NOMO-1 treated with DMSO at 0.1 percent for 48 hours (cell line): ENCODE measurements around the gene LIPI.
"Not testable (repeated sequence)": the region's sequence is repeated elsewhere in the genome, so short reads cannot be mapped to it uniquely, and the experiment has no call there.

Experiments used
- DNase-seq: peaks from one replicate; lab custom pipeline; 2025; ENCODE audit not compliant: unreplicated experiment; lab: John Stamatoyannopoulos, UW

Gene LIPI

GRCh38 chr21:14120091-14120734 is 90.5 kb downstream of the LIPI start:
- peak; percentile 46 for DNase-seq

DNA sequence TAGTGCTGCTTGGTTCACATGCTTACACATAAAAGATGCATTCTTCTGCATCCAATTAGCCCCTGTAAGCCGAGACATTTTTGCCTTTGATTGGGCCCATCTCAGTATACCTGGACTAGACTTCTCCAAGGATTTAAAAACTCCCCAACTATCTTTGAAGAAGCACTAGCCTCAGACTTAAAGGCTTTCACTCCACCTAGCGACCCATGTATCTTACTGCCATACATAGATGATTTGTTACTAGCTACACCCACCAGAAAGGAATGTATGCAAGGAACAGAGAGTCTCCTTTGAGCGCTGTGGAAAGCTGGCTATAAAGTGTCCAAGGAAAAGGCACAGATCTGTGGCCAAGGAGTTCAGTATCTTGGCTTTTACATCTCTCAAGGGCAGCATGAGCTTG is 91.7 kb downstream of the LIPI start:
- DNase-seq: no peak

- DNase-seq: no peak
These were observed 94.7 kb downstream of the LIPI start for GRCh38 chr21:14116080-14116481.

GRCh38 chr21:14115646-14116045 is 95.1 kb downstream of the LIPI start:
- DNase-seq: no peak

GRCh38 chr21:14114251-14114650 is 96.5 kb downstream of the LIPI start:
- DNase-seq: no peak

GRCh38 chr21:14104564-14104963 is 106.2 kb downstream of the LIPI start:
- not testable (repeated sequence) for DNase-seq

DNA sequence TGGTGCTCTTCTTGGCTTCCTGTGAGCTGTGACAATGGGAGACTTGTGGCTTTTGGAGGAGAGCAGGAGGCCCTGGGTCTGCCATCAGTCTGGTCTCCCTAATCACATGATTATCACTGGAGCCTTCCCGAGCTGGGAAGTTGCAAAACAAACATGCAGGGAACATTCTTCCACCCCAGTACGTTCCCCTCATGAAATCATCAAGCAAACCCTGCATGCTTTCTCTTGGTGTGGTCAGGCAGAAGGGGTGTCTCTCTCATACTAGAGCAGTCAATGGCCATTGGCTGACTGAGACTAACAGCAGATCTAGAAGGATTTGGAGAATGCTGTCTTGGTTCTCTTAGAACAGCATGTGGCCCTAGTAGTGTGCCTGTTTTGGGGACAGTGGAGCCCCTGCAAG is 111.2 kb downstream of the LIPI start:
- no peak for DNase-seq

GRCh38 chr21:14097881-14098499 is 112.8 kb downstream of the LIPI start:
- no peak for DNase-seq

DNA sequence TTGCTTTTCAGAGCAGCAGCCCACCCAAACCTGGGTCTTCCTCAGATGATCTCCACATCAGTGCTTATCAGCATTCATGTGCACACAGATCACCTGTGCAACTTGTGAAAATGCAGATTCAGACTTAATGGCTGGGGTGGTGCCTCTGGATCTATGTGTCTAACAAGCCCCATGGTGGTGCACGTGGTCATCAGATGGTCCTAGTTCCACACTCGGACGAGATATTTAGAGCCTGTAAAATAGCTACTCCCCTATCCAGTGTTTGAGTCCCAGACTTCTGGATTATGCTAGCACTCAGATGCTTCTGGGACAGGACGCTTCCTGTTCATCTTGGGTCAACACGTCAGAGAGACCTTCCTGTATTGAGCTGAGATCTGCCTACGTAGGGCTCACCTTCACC is 114.2 kb downstream of the LIPI start:
- no peak for DNase-seq

GRCh38 chr21:14096172-14096571 is 114.6 kb downstream of the LIPI start:
- no peak for DNase-seq

DNA sequence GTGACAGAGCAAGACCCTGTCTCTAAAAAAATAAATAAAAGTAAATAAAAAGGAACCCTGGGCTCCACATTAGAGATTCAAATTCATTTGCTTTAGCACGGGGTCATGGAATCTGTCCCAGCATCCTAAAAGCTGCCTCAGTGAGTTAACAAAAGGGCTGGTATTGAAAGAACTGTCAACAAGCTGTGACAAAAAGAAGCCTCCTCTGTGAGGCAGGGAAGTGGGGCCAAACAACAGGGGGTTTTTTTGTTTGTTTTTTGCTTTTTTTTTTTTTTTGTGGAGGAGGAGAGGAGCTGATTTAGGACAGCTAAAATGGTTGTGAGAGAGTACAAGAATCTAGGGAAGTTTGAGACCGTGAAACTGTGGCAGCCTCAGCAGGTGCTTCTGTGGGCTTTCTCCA is 115.7 kb downstream of the LIPI start:
- DNase-seq: no peak

GRCh38 chr21:14092834-14093560 is 117.8 kb downstream of the LIPI start:
- no peak for DNase-seq

DNA sequence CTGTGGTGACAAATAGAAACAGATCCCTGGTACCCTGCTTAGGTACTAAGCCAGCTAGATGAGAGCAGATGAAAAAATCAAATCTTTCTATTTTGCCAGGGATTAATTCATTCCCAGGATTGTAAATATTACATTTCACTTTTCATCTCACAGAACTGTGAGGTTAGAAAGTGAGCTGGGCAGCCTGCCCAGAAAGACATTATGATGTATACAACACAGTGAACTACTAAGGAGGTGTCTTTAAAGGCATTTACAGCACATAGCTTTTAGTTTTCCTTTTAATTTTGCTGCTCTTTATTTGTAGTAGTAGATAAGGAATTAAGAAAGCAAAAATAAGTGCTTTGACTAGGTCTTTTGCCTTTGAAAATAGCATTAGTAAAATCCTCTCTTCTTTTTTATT is 120.6 kb downstream of the LIPI start:
- not testable (repeated sequence) for DNase-seq

- DNase-seq: no peak
These were observed 122.4 kb downstream of the LIPI start for GRCh38 chr21:14088391-14088790.

DNA sequence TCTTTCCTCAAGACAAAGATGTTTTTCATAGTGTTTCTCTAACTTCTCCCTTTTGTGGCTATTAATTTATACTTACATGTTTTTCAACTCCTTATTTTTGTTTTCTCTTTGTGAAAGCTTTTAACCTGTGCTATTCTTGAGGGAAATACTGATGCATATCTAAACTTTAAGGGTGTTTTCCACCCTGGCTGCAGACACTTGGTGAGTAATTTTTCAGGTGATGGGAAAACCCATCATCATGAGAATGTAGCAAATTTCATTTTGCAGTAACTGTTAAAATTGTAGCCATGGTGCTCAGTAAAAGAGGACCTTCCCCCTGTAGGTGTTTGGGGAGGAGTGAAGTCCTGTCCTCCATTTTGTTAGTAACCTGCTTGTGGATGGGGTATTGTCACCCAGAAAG is 124.2 kb downstream of the LIPI start:
- DNase-seq: no peak

DNA sequence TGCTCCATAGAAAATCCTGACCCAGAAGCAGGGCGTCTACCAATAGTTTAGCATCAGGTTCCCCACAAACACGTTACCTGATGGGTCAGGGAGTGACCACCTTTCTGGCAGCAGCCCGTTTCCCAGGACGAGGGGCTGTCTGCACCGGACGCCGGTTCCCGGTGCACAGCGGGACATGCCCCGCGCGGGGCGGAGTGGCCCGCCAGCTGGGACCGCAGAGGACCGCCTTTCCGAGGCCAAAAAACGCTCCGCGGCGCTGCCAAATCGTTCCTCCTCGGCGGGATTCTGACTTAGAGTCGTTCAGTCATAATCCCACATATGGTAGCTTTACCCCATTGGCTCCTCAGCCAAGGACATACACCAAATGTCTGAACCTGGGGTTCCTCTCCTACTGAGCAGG is 126.1 kb downstream of the LIPI start:
- DNase-seq: no peak

DNA sequence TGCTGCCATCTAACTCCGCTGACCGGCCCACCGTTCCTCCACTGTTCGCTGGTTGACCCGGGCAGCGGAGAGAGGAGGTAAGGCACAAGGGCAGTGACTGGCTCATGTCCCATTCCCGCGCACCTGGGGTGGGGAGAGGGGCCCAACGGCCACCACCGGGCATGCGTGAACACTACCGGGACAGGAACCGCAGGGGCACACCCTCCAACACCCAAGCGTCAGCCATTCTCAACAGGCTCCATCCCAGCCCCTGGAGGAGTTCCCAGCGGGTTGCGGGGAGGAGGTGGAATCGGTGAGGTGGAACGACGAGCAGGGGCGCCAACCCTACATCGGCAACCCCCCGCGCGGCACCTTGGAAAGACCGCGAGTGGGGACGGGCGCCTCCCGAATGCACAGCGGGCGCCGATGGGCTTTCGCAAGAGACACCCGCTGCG is 126.7 kb downstream of the LIPI start:
- DNase-seq: no peak

DNA sequence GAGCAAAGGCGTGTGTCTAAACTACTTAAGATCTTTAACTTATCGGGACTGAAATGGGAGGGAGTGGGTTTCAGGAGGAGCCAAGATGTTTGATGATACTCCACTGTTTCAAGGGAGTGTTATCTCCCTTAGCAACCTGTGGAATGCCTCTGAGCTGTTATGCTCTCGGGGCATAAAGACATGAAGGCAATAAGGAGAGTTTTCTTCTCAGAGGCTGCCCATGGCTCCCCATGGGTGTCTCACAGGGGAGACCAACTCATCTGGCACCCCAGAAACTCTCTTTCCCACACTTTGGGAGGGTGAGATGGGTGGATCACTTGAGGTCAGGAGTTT is 130.0 kb downstream of the LIPI start:
- DNase-seq: no peak

GRCh38 chr21:14080040-14080763 is 130.6 kb downstream of the LIPI start:
- DNase-seq: no peak

GRCh38 chr21:14078746-14079375 is 131.9 kb downstream of the LIPI start:
- DNase-seq: no peak

GRCh38 chr21:14076143-14076806 is 134.5 kb downstream of the LIPI start:
- no peak for DNase-seq
